Activated CD8-positive, alpha-beta memory T cell treated with anti-CD3 and anti-CD28 coated beads for 1 hour (primary cell): Measurements from ENCODE around the gene FUT3.

ENCODE experiments used
- DNase-seq, 2 donors: peaks; one replicate each; pipeline ENCODE4 v3.0.0-alpha.2; 2020; ENCODE audit warnings: low read depth in 1 of 2; ENCODE audit errors: extremely low read depth in 1 of 2

The FUT3 gene

DNA sequence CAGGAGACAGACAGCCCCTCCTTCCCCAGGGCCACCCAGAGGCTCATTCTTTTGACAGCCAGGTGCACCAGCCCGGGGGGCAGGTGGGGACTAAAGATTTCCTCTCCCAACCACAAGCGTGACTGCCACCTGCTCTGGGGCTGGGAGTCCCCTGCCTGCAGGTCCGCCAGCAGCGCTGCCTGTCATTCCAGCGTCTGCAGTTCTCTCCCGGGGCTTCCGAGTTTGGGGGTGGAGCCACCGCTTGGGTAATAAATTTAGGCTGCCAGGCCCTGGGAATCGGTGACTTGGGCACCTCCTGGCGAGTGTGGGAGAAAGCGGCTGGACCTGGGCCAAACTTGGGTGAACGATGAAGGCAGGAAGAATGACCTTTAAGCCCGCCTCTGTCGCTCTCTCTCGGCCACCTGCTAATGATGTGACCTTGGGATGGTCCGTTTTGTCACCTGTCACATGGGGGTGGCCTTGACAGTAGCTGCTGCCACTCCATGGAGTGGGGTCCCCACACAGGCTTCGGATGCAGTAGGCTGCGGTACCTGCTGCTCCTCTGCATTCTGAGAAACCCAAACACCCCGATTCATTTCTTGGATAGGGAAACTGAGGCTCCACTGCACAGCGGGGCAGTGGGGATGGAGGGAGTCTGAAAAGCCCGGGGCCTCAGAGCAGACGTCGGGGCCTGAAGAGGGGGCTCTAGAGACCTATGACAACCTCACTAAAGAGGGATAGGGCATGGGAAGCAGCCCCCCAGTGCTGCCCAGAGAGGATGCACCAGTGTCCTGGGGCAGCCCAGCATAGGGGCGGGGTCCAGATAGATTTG lies 24.5 kb downstream of the FUT3 start:
- DNase-seq: no peak

DNA sequence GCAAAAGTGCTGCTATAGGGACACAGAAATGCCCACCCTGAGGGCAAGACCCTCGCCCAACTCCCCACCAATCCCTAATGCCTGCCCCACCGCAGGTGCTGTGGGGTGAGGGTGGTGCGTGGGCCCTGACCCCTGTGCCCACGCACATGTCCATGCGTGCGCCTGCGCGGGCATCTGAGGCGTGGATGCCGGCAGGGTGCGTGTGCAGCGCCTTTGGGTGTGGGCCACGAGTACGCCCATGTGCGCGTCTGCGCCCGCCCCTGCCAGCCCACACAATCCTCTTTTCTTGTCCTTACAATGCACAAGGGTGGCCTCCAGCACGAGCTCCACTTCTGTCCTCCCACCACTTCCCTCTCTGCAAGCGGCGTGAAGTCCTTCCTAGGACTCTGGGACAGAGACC lies 26.1 kb downstream of the FUT3 start:
- DNase-seq: no peak

DNA sequence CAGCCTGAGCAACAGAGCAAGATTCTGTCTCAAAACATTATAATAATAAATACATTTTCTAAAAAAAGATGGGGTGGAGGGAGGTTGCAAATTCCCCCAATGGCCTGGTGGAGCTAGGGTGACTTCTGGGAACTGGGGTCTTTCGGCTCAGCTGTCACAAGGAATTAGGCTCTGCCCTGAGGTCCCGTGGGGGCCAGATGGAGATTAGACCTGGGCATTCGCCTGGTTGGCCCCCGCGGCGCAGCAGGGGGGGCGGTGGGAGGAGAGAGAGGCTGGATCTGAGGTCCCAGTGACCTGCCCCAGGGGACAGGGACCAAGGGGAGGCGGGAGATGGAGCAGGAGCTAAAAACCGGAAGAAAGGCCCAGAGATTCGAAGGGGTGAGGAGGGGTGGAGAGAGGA lies 26.5 kb downstream of the FUT3 start:
- no peak for DNase-seq

DNA sequence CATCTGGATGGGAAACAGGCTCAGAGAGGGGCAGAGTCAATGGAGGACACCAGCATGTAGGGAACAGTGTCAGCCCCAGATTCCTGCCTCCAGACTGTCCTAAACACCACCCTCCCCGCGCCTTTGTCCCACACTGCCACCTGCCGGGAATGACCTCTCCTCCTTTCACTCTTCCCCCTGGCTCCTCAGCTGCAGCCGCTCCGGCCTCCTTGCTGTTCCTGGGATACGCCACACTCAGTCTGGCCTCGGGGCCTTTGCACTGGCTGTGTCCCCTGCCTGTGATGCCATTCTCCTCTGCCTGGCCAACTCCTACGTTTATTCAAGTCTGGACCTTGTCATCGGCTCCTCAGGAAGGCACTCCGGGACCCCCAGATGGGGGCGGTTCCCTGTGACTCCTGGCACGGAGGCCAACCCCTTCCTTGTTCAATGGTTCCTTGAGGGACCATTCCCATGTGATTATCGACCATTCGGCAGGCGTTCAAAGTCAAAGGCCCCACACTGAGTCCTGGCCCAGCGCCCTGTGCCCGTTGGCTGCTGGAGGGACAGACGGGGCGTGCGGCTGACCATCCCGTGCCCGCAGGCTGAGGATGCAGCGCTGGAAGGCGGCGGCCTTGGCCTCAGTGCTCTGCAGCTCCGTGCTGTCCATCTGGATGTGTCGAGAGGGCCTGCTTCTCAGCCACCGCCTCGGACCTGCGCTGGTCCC lies 27.5 kb downstream of the FUT3 start:
- DNase-seq: no peak

DNA sequence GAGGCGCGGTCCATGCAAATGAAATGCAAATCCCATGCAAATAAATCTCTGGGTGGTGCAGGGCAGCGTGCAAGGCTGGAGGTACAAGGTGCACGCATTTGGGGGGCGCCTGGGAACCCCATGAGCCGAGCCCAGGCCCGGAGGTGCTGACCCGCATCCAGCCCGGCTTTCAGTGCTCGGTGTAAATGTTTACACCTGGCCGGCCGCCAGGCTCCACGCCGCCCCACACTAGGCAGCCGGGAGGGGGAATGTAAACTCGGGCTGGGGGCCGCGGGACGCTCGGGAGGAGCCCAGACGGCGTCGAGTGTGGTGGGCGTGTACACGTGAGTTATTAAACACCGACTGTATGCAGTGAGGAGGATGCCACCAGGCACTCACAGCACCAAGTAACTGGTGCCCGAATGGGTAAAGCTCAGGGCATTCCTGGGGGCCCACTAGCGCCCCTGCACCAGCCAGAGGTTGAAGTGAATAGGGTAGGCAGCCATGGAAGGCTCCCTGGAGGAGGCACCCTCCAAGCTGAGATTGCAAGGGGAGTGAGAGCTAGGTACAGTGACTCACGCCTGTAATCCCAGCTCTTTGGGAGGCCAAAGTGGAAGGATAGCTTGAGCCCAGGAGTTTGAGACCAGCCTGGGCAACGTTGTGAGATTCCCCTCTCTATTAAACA lies 28.9 kb downstream of the FUT3 start:
- no peak for DNase-seq

DNA sequence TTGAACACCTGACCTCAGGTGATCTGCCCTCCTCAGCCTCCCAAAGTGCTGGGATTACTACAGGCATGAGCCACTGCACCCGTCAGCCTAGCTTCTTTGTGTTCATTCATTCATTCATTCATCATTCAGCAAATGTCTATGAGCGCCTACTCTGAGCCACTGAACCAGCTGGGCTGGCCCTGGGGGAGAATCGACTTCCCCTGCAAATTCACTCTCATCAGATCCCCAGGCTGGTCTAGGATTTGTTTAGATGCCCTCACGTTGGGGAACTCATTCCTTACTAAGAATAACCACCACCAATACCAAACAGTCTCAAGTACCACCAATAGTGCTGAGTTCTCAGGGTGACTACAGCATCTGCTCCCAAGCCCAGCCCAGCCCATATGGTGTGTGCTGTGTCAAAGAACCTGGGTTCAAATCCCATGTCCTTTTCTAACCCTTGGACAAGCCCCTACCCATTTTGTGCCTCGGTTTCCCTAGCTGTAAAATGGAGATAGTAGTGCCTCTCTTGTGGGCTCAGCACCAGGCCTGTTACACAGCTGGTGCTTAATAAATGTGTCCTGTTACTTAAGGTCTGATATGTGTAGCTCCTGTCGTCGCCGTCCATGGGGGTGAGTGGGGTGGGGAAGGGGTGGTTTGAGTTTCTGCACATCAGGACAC lies 29.6 kb downstream of the FUT3 start:
- no peak for DNase-seq

DNA sequence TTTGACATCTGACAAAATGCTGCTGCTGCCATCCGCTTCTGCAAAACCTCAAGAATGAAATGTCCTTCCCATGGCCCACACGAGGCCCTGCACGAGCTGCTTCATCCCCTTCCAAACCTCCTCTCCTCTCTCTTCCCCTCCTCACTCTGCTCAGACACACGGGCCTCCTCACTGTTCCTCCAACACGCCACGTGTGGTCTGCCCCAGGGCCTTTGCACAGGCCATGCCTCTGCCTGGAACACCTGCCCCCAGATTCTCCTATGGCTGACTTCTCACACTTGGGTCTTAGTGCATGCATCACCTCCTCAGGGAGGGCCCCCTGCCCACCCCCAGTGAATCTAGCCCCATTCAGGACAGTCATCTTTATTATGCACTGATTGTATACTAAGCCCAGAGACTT lies 30.5 kb downstream of the FUT3 start:
- DNase-seq: no peak

DNA sequence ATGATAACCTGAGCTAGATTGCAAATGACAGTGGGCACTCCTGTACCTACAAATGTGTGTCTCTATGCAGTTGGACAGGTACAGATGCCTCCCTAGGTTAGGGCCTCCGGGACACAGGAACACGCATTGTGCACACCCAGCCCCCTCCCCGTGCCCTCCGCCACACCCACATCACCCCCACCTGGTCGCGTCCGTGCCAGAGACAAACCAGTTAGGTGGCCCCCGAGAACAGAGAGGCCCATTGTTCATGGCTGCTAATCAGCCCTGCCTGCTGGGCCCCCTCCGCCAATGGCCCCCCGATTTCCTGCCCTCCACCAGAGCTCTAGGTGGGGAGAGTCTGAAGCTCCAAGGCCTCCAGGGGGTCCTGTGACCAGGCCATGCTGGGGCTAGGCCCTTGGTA lies 32.7 kb downstream of the FUT3 start:
- no peak for DNase-seq

DNA sequence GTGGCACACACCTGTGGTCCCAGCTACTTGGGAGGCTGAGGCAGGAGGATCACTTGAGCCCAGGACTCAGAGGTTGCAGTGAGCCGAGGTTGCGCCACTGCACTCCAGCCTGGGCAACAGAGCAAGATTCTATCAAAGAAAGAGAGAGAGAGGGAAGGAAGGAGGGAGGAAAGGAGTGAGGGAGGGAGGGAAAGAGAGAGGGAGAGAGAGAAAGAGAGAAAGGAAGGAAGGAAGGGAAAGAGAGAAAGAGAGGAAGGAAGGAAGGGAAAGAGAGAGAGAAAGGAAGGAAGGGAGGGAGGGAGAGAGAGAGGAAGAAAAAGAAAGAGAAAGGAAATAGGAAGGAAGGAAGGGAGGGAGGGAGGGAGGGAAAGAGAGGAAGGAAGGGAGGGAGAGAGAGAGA lies 34.0 kb downstream of the FUT3 start:
- DNase-seq: no peak

DNA sequence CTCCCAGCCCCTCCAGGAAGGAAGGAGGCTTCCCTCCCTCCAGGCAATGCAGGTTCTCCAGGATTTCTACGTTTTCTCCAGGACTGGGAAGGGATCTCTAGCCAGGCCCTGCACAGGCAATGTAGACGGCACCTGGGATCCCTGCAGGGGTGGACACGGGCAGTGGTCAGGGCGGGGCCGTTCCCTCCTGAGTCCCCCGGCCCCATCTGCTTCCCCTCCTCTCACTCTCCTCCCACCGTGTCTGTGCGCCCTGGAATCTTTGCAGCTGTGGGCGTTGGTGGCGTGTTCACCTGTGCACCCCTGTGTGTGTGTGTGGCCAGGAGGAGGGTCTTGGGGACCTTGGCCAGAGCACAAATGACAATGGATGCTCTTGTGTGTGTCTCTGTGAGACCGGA lies 36.4 kb downstream of the FUT3 start:
- DNase-seq: no peak

DNA sequence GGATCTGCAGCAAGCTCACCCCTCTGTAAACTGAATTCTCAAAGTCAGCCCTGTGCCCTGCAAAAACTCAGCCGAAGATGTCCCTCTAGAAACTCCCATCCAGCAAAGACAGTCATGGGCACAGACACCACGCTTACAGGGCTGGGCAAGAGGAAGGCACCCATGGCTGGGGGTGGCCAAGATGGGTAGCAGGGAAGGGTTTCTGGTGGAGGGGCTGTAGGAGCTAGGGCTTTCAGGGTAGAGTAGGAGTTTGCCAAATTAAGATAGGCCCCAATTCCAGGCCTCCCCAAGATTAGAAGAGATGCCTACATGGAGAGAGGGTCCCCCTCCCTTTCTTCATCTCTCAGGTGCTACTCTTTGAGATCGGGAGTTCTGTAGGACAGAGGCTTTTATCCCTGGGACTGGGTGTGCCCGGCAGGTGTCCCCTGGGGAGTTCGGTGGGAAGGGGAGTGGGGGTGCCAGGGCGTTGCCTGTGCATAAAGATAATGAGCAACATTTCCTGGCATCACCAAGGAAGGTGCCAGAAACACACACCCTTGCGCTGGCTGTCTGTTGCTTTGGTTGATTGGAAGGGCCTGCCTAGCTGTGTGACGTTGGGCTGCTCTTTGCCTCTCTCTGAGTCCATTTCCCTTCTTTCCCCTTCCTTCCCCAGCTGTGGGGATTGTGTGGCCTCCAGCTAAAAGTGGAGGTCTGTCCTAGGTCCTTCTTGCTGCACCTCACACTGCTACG lies 37.0 kb downstream of the FUT3 start:
- no peak for DNase-seq

DNA sequence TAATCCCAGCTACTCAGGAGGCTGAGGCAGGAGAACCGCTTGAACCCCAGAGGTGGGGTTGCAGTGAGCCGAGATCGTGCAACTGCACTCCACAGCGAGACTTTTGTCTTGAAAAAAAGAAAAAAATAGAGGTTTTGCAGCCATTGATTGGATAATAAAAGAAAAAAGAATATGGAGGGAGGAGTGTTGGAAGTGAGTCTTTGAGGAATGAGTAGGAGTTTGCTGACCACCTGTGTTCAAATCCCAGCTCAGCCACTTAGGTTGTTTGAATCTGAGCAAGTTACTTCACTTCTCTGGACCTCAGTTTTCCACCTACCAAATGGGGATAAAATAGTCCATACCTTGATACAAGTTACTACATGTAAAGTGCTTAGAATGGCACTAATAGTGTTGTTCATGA lies 40.1 kb downstream of the FUT3 start:
- no peak for DNase-seq

DNA sequence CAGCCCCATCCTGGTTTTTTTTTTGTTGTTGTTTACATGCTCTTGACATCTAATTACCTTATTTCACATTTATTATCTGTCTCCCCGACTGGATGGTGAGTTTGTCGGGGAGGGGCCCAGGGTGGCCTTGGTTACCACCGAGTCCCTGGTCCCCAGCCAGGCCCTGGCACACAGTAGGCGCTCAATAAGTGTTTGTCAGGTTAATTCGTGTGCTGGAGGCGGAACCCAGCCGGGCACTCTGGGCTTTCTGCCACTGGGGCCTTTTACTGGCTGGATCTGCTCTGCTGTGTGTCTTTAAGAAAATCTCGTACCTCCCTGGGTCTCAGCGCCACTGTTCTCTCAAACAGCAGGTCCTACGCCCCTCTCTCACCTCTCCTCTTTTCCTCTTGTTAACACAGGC lies 41.8 kb downstream of the FUT3 start:
- DNase-seq: no peak

DNA sequence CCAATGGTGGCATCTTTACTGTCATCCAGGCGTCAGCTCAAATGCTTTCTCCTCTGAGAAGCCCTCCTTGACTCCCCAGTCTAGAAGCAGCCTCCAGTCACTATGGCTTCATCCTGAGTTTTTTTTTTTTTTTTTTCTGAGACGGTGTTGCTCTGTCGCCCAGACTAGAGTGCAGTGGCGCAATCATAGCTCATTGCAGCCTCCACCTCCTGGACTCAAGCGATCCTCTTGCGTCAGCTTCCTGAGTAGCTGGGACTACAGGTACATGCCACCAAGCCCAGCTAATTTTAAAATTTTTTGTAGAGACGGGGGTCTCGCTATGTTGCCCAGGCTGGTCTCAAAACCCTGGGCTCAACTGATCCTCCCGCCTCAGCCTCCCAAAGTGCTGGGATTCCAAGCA lies 42.2 kb downstream of the FUT3 start:
- no peak for DNase-seq

DNA sequence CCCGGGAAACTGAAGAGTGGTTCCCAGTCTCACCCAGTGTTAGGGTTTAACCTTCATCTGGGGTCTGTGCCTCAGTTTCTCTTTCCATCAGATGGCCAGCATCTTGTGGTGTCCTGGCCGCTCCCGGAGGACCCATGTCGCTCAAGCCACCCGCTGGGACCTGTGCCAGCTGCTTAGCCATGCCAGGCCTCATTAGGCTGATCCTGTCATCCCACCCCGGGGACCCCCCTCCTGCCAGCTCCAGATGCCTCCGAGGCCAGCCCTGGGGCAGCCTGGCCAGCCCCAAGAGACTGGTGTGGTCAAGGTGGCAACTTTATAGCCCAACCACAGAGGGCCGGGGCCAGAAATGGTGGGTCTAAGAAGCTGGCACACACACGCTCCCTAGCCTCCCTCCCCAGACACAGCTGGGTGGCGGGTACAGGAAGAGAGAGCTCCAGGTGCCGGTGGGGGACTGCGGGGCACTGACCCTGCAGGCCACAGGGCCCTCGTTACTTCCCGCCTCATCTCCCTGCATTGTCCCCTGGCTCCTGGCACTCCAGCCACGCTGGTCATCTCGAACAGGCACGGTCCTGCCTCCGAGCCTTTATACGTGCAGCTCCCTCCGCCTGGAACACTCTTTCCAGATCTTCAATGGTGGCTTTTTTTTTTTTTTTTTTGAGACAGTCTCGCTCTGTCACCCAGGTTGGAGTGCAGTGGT lies 43.0 kb downstream of the FUT3 start:
- DNase-seq: no peak

DNA sequence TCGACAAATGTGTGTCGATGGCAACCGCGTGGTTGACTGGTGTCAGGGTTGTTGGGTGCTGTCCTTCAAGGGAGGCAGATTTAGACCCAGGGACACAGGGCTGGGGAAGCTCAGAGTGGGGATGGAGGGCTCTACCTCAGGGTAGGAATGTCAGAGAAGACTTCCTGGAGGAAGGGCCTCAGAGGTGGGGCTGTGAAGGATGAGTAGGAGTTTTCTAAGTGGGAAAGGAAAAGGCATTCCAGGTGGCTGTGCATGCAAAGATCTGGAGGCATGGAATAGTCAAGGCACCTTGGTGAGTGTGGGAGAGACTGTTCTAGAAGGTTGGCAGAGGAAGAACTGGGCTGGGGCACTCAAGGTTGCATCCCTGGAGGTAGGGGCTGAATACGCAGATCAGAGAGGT lies 44.3 kb downstream of the FUT3 start:
- DNase-seq: no peak

DNA sequence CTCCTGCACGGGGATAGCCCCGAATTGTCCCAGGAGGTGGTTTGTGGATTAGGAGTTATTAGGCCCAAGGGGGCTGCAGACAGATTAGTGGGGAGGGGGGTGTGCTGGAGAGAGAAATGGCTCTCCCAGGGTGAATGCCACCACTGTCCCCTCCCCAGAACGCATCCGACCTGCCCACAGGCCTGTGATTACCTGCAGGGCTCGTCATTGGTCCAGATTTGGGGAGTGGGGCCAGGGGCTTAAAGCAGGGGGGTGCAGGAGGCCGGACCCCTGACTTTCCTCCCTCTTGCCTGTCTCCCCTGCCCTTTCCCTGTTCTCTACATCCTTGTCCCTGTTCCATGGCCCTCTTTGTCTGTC lies 45.1 kb downstream of the FUT3 start:
- no peak for DNase-seq

DNA sequence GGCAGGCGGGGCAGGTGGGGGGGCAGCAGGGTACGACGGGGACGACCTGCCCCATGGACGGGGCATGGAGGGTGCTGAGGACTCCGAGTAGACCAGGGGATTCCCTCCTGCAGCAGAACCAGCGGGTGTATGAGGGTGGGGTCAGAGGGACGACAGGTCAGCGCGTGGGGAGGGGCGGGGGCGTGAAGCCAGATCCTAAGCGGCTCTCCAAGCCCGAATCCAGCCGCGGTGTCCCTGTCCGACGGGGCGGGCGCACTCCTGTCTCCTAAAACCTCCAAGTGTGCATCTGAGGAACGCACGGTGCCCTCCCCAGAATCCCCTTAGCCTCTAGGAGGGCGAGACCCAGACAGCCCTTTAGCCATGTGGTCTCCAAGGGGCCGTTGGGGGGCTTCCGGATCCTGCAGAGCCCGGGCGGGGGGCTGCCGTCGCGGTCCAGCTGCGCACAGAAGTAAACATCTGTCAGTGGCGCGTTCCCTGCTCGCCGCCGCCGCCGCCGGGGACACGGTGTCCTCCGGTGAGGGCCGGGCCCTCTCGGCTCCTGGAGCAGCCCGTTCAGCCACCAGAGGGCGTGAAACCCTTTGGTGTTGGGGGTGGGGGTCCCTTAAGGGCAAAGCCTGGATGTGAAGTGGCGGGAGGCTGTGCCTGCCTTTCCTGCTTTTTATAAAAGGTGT lies 45.7 kb downstream of the FUT3 start:
- peak in 1 of 2 donors; percentile 45 for DNase-seq

DNA sequence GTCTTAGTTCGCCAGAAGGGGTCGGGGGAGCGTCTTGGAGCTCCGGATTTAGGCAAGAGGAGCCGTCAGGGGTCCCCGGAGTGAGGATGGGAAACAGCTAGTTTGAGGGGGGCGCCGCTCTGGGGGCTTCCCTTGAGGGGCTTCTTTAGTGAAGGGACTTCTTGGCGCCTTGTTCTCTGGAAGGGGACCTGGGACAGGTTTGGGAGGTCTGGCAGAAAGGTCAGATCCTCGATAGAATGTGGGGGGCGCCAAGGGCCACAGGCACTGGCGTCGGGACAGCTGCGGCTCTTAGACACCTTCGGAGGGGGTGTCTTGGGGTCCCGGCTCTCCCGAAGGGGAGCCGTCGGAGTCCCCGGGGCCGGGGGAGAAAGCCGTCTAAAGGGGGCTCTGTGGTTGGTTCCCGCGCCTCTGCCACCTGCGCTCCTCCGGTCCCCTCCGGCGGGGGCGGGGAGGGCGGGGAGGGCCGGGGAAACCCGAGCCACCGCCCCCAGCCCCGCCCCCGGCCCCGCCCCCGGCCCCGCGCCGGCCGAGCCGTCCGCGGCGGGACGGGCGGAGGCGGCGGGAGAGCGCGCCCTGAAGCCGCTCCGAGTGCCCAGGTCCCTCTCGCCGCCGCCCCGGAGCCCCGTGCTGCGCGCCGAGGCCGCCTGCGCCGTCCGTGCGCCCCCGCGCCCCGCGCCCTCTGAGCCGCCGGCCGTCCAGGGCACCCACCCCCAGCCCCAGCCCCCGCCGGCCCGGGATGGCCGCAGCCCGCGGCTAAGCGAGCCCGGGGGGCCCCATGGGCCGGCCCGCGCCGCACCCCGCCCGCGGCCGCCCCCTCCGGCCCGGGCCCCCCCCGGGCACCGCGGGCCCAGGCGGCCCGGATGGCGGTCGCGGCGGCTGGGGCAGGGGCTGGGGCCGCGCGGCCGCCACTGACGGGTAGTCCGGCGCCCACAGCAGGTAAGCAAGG lies 46.5 kb downstream of the FUT3 start, which contains the start of gene NRTN:
Gene NRTN (plus strand): TSS at position 552 of the 946 bp plus-strand sequence. CDS start 19,099 bp downstream, outside the sequence.
- peak in 1 of 2 donors; percentile 33 for DNase-seq
